BLaER1 treated with 17β-estradiol and CSF1 and Interleukin-3, amounts not matched to agents 10 nM and 100 nM (cell line): ENCODE data around the gene ACAT2.
A peak's percentile ranks its signal among the peaks of the same experiment; 100 is the strongest.
"Not testable (repeated sequence)": the region's sequence is repeated elsewhere in the genome, so short reads cannot be mapped to it uniquely, and the experiment has no call there.

Source experiments
- H3K27ac ChIP-seq, 11 experiments: shearing (Covaris generic); formaldehyde crosslinking; 2 replicates each; pipeline ENCODE4 v1.8.1; 2022
- H3K27me3 ChIP-seq, 11 experiments: shearing (Covaris generic); formaldehyde crosslinking; 2 replicates each; pipeline ENCODE4 v1.8.1; 2022
- H3K36me3 ChIP-seq, 11 experiments: shearing (Covaris generic); formaldehyde crosslinking; 2 replicates each; pipeline ENCODE4 v1.8.1; 2022
- H3K4me1 ChIP-seq, 10 experiments: shearing (Covaris generic); formaldehyde crosslinking; 2 replicates each; pipeline ENCODE4 v1.8.1; 2022
- H3K4me2 ChIP-seq, 11 experiments: shearing (Covaris generic); formaldehyde crosslinking; 2 replicates each; pipeline ENCODE4 v1.8.1; 2022
- H3K4me3 ChIP-seq, 10 experiments: shearing (Covaris generic); formaldehyde crosslinking; 2 replicates each; pipeline ENCODE4 v1.8.1; 2022
- H3K9ac ChIP-seq, 11 experiments: shearing (Covaris generic); formaldehyde crosslinking; 2 replicates each; pipeline ENCODE4 v1.8.1; 2022
- H3K9me3 ChIP-seq, 11 experiments: shearing (Covaris generic); formaldehyde crosslinking; replicated peaks in 1 of 11; 2 replicates each; pipeline ENCODE4 v1.8.1; 2022
- H4K20me1 ChIP-seq, 11 experiments: shearing (Covaris generic); formaldehyde crosslinking; 2 replicates each; pipeline ENCODE4 v1.8.1; 2022
- Cebpa-rat ChIP-seq, 11 experiments: shearing (Covaris generic); IDR thresholded peaks; 2 replicates each; pipeline ENCODE4 v1.8.1; 2022

ACAT2 gene

GRCh38 chr6:159761873-159762680, at the start of gene ACAT2:
TSS of gene ACAT2 (plus strand) at chr6:159762045. CDS start at chr6:159762088, 43 bp downstream.
- H3K4me3 ChIP-seq = peak within 1 kb of the TSS; percentile 65 to 91 (median 82)

GRCh38 chr6:159712389-159712788, 49.5 kb upstream of the ACAT2 start:
- Histone ChIP-seq H3K9me3 (peaks cover 0 to 18% (median 8%) of the 10 kb centered on the region in 11 experiments; a peak in 10 of 22 replicates), H3K4me1 (peaks cover 10 to 45% (median 30%) of the 10 kb centered on the region in 10 experiments; a peak in 19 of 20 replicates), H3K36me3 (peaks cover 0 to 15% (median 8%) of the 10 kb centered on the region in 11 experiments; a peak in 10 of 22 replicates)
- not testable (repeated sequence) for H3K4me2 ChIP-seq, H3K27me3 ChIP-seq, H3K27ac ChIP-seq, H3K4me3 ChIP-seq, H4K20me1 ChIP-seq, H3K9ac ChIP-seq

More at GRCh38 chr6:159761873-159762680, at the start of gene ACAT2:
- Histone ChIP-seq H3K9me3 (no peaks in the 10 kb centered on the region), H3K27me3 (no peaks in the 10 kb centered on the region), H3K36me3 (peaks cover 44 to 62% (median 57%) of the 10 kb centered on the region in 11 experiments), H3K27ac (peak within 1 kb of the TSS; percentile 85 to 92 (median 90)), H3K4me1 (peaks cover 19 to 39% (median 28%) of the 10 kb centered on the region in 10 experiments), H4K20me1 (peaks cover 0 to 27% (median 9%) of the 10 kb centered on the region in 11 experiments; a peak in 9 of 22 replicates), H3K4me2 (peak within 1 kb of the TSS; percentile 79 to 97 (median 94)), H3K9ac (peak within 1 kb of the TSS; percentile 80 to 91 (median 87))
- no peak for TF ChIP-seq Cebpa-rat (IDR thresholded peaks at IDR 0.05)

- Histone ChIP-seq H3K4me2 (peak overlapping the region in 3 of 11 experiments; percentile 84 to 94 (median 88); a peak in 6 of 22 replicates), H3K27ac (peak overlapping the region in 7 of 11 experiments; percentile 12 to 89 (median 79); a peak in 6 of 22 replicates), H4K20me1 (no peaks in the 10 kb centered on the region), H3K4me3 (no peak overlapping the region), H3K27me3 (no peaks in the 10 kb centered on the region), H3K9ac (no peak overlapping the region), H3K4me1 (peaks cover 15 to 61% (median 31%) of the 10 kb centered on the region in 10 experiments; a peak in 19 of 20 replicates), H3K9me3 (peaks cover 0 to 18% (median 8%) of the 10 kb centered on the region in 11 experiments; a peak in 10 of 22 replicates), H3K36me3 (peaks cover 0 to 15% (median 8%) of the 10 kb centered on the region in 11 experiments; a peak in 10 of 22 replicates)
- no peak for TF ChIP-seq Cebpa-rat (IDR thresholded peaks at IDR 0.05)
Measured at GRCh38 chr6:159713984-159714383, 47.9 kb upstream of the ACAT2 start.

GRCh38 chr6:159714404-159714803, 47.4 kb upstream of the ACAT2 start:
- Histone ChIP-seq H3K4me2 (peak overlapping the region in 10 of 11 experiments; percentile 20 to 94 (median 64); a peak in 14 of 22 replicates), H3K27me3 (no peaks in the 10 kb centered on the region), H3K36me3 (peaks cover 0 to 15% (median 8%) of the 10 kb centered on the region in 11 experiments; a peak in 11 of 22 replicates), H3K4me3 (no peak overlapping the region), H3K9me3 (peaks cover 0 to 16% (median 8%) of the 10 kb centered on the region in 11 experiments; a peak in 10 of 22 replicates), H3K27ac (peak overlapping the region in 10 of 11 experiments; percentile 12 to 89 (median 73); a peak in 14 of 22 replicates), H4K20me1 (no peaks in the 10 kb centered on the region; a peak in 1 of 22 replicates), H3K4me1 (peaks cover 18 to 65% (median 31%) of the 10 kb centered on the region in 10 experiments; a peak in 19 of 20 replicates), H3K9ac (peak overlapping the region in 2 of 11 experiments; percentile 11 to 63; a peak in 4 of 22 replicates)
- TF ChIP-seq Cebpa-rat (IDR thresholded peaks at IDR 0.05) = no peak

- H3K27ac ChIP-seq = peak overlapping the region in 9 of 11 experiments; percentile 12 to 89 (median 77); a peak in 17 of 22 replicates
- H3K36me3 ChIP-seq = peaks cover 0 to 15% (median 8%) of the 10 kb centered on the region in 11 experiments; a peak in 12 of 22 replicates
- no peak for TF ChIP-seq Cebpa-rat (IDR thresholded peaks at IDR 0.05)
Measured at GRCh38 chr6:159715166-159715565, 46.7 kb upstream of the ACAT2 start.

GRCh38 chr6:159715605-159716004, 46.2 kb upstream of the ACAT2 start:
- Histone ChIP-seq H3K9me3 (peaks cover 0 to 7% (median 1%) of the 10 kb centered on the region in 11 experiments; a peak in 9 of 22 replicates), H3K4me1 (peaks cover 18 to 66% (median 31%) of the 10 kb centered on the region in 10 experiments; a peak in 19 of 20 replicates), H3K27ac (peak overlapping the region in 9 of 11 experiments; percentile 12 to 89 (median 77); a peak in 16 of 22 replicates), H3K4me2 (peak overlapping the region; percentile 19 to 94 (median 51); a peak in 20 of 22 replicates), H3K27me3 (no peaks in the 10 kb centered on the region), H4K20me1 (peaks cover 0 to 4% (median 0%) of the 10 kb centered on the region in 11 experiments; a peak in 4 of 22 replicates), H3K4me3 (no peak overlapping the region), H3K36me3 (peaks cover 0 to 15% (median 8%) of the 10 kb centered on the region in 11 experiments; a peak in 12 of 22 replicates), H3K9ac (peak overlapping the region in 4 of 11 experiments; percentile 22 to 64 (median 63); a peak in 7 of 22 replicates)
- TF ChIP-seq Cebpa-rat (IDR thresholded peaks at IDR 0.05) = no peak

More at GRCh38 chr6:159715166-159715565, 46.7 kb upstream of the ACAT2 start:
- Histone ChIP-seq H3K9ac (peak overlapping the region in 4 of 11 experiments; percentile 22 to 64 (median 63); a peak in 7 of 22 replicates), H3K4me3 (no peak overlapping the region), H3K4me2 (peak overlapping the region; percentile 19 to 94 (median 51)), H4K20me1 (no peaks in the 10 kb centered on the region; a peak in 2 of 22 replicates), H3K27me3 (no peaks in the 10 kb centered on the region), H3K9me3 (peaks cover 0 to 12% (median 5%) of the 10 kb centered on the region in 11 experiments; a peak in 10 of 22 replicates), H3K4me1 (peaks cover 18 to 66% (median 31%) of the 10 kb centered on the region in 10 experiments; a peak in 19 of 20 replicates)

GRCh38 chr6:159716247-159717096, 45.4 kb upstream of the ACAT2 start:
- H3K9ac ChIP-seq = peak overlapping the region in 7 of 11 experiments; percentile 14 to 64 (median 59); a peak in 11 of 22 replicates
- peak overlapping the region in 9 of 11 experiments; percentile 13 to 94 (median 66); a peak in 18 of 22 replicates for H3K4me2 ChIP-seq
- peak overlapping the region; percentile 35 to 89 (median 69); a peak in 21 of 22 replicates for H3K27ac ChIP-seq
- peaks cover 0 to 15% (median 8%) of the 10 kb centered on the region in 11 experiments; a peak in 12 of 22 replicates for H3K36me3 ChIP-seq
- peaks cover 0 to 7% (median 0%) of the 10 kb centered on the region in 11 experiments; a peak in 4 of 22 replicates for H4K20me1 ChIP-seq
- H3K4me1 ChIP-seq = peaks cover 18 to 66% (median 31%) of the 10 kb centered on the region in 10 experiments; a peak in 19 of 20 replicates
- peak in 9 of 11 experiments; percentile 12 to 93 (median 65); a peak in 9 of 22 replicates for TF ChIP-seq Cebpa-rat (IDR thresholded peaks at IDR 0.05)
- peak overlapping the region in 1 of 10 experiments; percentile 18; a peak in 1 of 20 replicates for H3K4me3 ChIP-seq
- H3K27me3 ChIP-seq = no peaks in the 10 kb centered on the region
- H3K9me3 ChIP-seq = peaks cover 0 to 6% (median 0%) of the 10 kb centered on the region in 11 experiments; a peak in 2 of 22 replicates
